Lung microvascular endothelial cell (primary cell): ENCODE data around the gene DCAF8. TPM values are rescaled to one million over a fixed set of nuclear protein-coding genes. Genes with fewer than 3 reads are reported as not detected.

Experiments used
- DNase-seq, 2 donors: peaks; one replicate each; pipeline versions ENCODE4 v3.0.0 to v3.0.0-alpha.2; 2010; ENCODE audit warnings: low read depth in 2 of 2
- total RNA-seq: library from RNA; depleted of rRNA; stranded (reverse); fragments of >200 nt; gene quantifications from 2 replicates; pipeline ENCODE4 v1.2.1, GENCODE V29; 2014

Gene DCAF8
- total RNA-seq, 1 donor from 2014 or later, result 51.6 TPM

GRCh38 chr1:160171354-160171753 is 91.0 kb downstream of the DCAF8 start:
- DNase-seq, result no peak

- DNase-seq, result no peak
Observed at GRCh38 chr1:160169553-160170399, 92.6 kb downstream of the DCAF8 start.

GRCh38 chr1:160168609-160169369 is 93.6 kb downstream of the DCAF8 start:
- no peak for DNase-seq

- DNase-seq, result no peak
Observed at GRCh38 chr1:160168016-160168415, 94.3 kb downstream of the DCAF8 start.

GRCh38 chr1:160167580-160167979 is 94.8 kb downstream of the DCAF8 start:
- DNase-seq, result no peak

- no peak for DNase-seq
Observed at GRCh38 chr1:160167056-160167455, 95.3 kb downstream of the DCAF8 start.

- DNase-seq, result no peak
Observed at GRCh38 chr1:160166166-160166868, 96.0 kb downstream of the DCAF8 start.

Other genes starting within 250 kb of the DCAF8 start
- gene PIGM, start 230.6 kb downstream of the DCAF8 start, total RNA-seq, result 2.2 and 3.4 TPM in 2 replicates
- not detected in 2 replicates for gene KCNJ10, start 192.4 kb downstream of the DCAF8 start, total RNA-seq
- gene KCNJ9, start 181.0 kb downstream of the DCAF8 start, total RNA-seq, result not detected in 2 replicates
- gene IGSF8, start 163.9 kb downstream of the DCAF8 start, total RNA-seq, result 4.6 and 10.3 TPM in 2 replicates
- gene ATP1A2, start 146.8 kb downstream of the DCAF8 start, total RNA-seq, result not detected in 2 replicates
- gene ATP1A4, start 110.9 kb downstream of the DCAF8 start, total RNA-seq, result not detected in 2 replicates
- gene CASQ1, start 72.0 kb downstream of the DCAF8 start, total RNA-seq, result not detected in 2 replicates
- gene PEA15, start 57.2 kb downstream of the DCAF8 start, total RNA-seq, result 36.2 and 60.7 TPM in 2 replicates
- gene PEX19, start 22.6 kb upstream of the DCAF8 start, total RNA-seq, result 20.3 and 28.4 TPM in 2 replicates
- gene COPA, start 80.7 kb upstream of the DCAF8 start, total RNA-seq, result 206 and 209 TPM in 2 replicates
- gene NCSTN, start 80.8 kb upstream of the DCAF8 start, total RNA-seq, result 42.1 and 57.3 TPM in 2 replicates
- not detected in 2 replicates for gene NHLH1, start 104.5 kb upstream of the DCAF8 start, total RNA-seq
- gene VANGL2, start 138.0 kb upstream of the DCAF8 start, total RNA-seq, result not detected in 2 replicates